CD4-positive, alpha-beta T cell treated with Interleukin-1 beta for 1 hour (primary cell): ENCODE measurements around the gene MBD3L3.
"Not testable (repeated sequence)": the region's sequence is repeated elsewhere in the genome, so short reads cannot be mapped to it uniquely, and the experiment has no call there.

Experiments used
- DNase-seq, 2 donors: peaks; one replicate each; pipeline ENCODE4 v3.0.0-alpha.2; 2020 to 2022

MBD3L3 gene

DNA sequence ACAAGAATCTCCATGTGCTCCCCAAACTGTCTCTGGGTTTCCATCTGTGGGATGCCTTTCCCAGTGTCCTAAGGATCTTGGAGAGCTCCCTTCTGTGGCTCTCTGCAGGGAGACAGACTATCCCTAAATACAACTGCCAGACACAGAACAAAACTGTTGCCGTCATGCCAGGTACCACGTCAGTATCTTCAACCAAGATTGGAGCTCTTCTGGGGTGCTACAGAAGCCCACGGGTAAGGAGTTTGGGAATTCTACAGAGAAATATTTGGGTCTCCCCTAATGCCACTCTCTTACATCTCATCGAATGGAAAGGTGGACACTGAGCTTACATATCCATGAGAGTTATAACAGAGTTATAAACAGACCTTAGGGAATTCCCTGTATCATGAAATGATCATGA lies 4.9 kb upstream of the MBD3L3 start:
- no peak for DNase-seq

DNA sequence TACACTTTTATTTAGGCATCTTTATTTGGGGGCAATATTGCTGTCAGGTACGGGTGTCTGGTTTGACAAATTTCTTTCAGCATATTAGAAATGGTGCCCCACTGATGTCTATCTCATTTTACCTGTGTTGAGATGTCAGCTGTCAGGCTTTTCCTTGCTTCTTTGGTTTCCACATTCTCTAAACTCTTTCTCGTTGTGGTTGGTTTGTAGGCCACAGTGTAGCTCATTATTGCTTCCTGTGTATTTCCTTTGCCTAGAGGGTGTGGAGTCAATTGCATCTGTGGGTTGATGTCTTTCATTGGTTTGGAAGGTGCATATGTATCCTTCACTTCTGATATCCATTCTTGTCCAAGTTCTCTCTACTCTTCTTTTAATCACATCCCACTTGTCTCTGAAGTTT lies 1.5 kb upstream of the MBD3L3 start:
- not testable (repeated sequence) for DNase-seq

GRCh38 chr19:7056371-7056770 lies 2.1 kb downstream of the MBD3L3 start:
- not testable (repeated sequence) for DNase-seq

- DNase-seq: not testable (repeated sequence)
Measured at GRCh38 chr19:7055679-7056078, 2.8 kb downstream of the MBD3L3 start.

DNA sequence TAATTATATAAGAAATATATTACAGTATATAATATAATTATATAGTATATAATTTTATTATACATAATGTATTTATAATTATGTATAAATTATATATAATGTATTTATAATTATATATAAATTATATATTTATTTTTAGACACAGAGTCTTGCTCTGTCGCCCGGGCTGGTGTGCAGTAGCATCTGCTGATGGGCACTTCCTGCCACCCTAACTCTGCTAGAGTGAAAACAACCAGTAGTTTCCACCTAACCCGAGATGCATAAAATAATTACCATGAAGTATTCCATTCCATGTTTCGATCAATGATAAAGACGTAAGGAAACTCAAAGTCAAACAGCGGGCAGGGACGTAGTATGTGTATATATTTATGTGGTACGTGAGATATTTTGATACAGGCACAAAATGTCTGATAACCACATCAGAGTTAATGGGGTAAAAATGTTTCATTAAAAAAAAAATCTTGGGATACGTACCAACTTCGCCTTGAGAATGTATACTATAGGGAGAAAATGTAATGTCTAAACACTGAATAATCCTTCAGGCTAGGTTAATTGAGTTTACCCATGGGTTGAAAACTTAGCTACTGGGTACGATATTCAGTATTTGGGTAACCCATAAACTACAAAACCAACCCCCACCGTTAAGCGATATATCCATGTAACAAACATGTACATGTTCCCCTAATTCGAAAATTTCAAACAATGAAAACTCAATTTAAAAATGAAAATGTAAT lies 3.7 kb downstream of the MBD3L3 start:
- DNase-seq: not testable (repeated sequence)

GRCh38 chr19:7052896-7053295 lies 5.6 kb downstream of the MBD3L3 start:
- not testable (repeated sequence) for DNase-seq

DNA sequence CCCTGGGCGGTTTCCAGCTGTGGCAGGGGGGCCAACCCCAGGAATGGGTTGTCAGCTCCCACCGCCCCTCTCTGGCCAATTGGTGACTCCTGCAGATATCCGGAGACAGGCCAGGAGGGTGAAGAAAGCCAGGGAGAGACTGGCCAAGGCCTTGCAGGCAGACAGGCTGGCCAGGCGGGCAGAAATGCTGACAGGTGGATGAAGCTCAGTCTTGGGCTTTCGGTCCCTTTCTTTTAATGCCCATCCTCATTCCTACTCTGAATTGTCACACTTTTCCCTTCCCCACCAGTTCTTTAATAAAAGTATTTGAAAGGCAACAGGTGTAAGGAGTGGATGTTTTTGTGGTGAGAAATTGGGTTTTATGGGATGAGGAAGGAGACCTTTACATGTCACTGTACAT lies 7.1 kb downstream of the MBD3L3 start:
- DNase-seq: not testable (repeated sequence)

GRCh38 chr19:7049021-7049420 lies 9.5 kb downstream of the MBD3L3 start, which contains the start of gene MBD3L2:
Gene MBD3L2 (plus strand): TSS chr19:7049321. CDS start chr19:7049374, 53 bp downstream.
- not testable (repeated sequence) for DNase-seq

DNA sequence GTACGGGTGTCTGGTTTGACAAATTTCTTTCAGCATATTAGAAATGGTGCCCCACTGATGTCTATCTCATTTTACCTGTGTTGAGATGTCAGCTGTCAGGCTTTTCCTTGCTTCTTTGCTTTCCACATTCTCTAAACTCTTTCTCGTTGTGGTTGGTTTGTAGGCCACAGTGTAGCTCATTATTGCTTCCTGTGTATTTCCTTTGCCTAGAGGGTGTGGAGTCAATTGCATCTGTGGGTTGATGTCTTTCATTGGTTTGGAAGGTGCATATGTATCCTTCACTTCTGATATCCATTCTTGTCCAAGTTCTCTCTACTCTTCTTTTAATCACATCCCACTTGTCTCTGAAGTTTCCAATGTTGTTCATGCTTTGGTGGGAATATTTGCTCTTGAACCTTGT lies 16.9 kb downstream of the MBD3L3 start:
- not testable (repeated sequence) for DNase-seq

DNA sequence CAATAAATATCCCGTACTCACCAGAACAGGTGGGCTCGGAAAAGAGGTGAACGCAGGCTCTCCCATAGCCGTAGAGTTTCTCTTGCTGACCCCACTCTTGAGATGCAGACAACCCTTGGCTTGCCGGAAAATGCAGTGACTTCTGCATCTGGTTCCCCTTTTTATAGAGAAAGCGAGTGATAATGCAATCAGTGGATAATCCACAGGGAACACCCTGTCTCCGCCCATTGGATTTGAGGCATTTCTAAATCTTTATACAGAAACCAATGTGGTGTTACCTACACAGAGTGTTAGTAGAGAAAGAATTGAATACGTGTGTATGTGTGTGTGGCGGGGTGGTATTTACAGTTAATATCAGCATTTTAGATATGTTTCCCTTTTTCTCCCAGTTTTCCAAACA lies 18.4 kb downstream of the MBD3L3 start, which contains the start of gene MBD3L4:
Gene MBD3L4 (minus strand): TSS at position 101 of the 400 bp plus-strand sequence. CDS start 35 bp downstream, at position 66.
- DNase-seq: not testable (repeated sequence)

DNA sequence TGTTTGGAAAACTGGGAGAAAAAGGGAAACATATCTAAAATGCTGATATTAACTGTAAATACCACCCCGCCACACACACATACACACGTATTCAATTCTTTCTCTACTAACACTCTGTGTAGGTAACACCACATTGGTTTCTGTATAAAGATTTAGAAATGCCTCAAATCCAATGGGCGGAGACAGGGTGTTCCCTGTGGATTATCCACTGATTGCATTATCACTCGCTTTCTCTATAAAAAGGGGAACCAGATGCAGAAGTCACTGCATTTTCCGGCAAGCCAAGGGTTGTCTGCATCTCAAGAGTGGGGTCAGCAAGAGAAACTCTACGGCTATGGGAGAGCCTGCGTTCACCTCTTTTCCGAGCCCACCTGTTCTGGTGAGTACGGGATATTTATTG lies 28.2 kb downstream of the MBD3L3 start, which contains the start of gene MBD3L5:
Gene MBD3L5 (plus strand): TSS at position 301 of the 400 bp plus-strand sequence. CDS start 34 bp downstream, at position 335.
- not testable (repeated sequence) for DNase-seq

- not testable (repeated sequence) for DNase-seq
Measured at GRCh38 chr19:7028790-7029189, 29.7 kb downstream of the MBD3L3 start.

GRCh38 chr19:7021331-7021730 lies 37.1 kb downstream of the MBD3L3 start, which contains the start of gene MBD3L2B:
Gene MBD3L2B (minus strand): TSS chr19:7021431. CDS start chr19:7021397, 34 bp downstream.
- not testable (repeated sequence) for DNase-seq

DNA sequence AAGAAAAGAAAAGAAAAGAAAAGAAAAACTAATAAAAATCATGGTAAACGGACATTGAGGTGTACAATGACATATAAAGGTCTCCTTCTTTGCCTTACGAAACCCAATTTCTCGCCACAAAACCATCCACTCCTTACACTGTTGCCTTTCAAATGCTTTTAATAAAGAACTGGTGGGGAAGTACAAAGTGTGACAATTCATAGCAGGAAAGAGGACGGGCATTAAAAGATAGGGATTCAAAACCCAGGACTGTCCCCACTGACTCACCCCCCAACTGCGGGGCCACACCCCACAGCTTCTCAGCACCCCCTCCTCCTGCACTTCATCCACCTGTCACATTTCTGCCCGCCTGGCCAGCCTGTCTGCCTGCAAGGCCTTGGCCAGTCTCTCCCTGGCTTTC lies 39.6 kb downstream of the MBD3L3 start:
- no peak for DNase-seq

- DNase-seq: peak in 1 of 2 donors; percentile 8
Measured at GRCh38 chr19:7013678-7014077, 44.8 kb downstream of the MBD3L3 start.

DNA sequence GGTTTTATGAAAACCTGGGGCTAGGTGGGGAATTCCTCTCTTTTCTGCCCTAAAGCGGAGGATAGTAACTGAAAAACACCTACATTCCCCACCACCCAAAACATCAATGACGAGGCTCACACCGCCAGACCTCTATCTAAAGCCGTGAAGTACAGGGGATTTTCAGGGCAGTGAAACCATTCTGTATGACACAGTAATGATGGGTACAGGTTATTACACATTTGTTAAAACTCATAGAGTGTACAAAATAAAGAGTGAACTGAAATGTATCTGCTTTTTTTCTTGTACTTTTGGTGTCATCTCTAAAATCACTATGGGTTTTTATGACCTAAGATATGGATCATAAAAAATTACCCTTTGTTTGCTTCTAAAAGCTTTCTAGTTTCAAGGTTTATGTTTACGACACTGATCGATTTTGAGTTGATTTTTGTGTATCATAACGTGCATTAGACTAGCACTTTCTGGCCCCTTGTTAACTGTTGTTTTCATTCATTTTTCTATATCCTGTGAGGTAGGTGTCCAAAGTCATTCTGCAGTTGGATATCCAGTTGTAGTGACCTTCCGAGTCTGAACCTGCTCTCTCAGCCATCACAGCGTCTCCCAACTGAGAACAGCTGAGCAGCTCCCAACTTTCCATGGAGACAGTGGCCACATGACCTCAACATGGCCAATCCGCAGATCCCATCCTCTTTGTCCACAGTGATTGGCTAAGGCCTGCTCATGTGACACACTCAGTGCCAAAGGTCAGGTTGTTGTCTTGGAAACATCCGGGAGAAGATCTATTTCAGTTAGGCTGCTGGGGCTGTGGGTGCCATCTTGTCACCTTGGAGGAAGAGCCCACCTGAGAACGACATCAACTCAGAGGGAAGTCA lies 47.5 kb downstream of the MBD3L3 start:
- DNase-seq: no peak

DNA sequence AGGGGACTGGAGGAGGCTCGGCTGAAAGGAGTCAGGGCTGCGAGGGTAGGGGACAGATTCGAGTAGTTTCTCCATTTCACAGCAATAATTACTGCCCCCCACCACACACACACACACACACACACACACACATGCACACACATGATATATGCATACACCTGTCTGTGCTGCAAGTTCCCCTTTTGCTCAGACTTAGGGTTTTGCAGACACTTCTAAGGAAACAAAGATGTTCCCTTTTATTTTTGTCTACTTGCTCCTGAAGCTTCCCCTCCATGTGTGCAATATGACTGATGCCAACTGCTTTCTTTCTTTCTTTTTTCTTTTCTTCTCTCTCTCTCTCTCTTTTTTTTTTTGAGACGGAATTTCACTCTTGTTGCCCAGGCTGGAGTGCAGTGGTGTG lies 50.6 kb downstream of the MBD3L3 start:
- DNase-seq: no peak
